Breast epithelium (tissue), 4 donors: ENCODE measurements around the gene NHLH1. TPM values are rescaled to one million over a fixed set of nuclear protein-coding genes. Genes with fewer than 3 reads are reported as not detected.

Source experiments
- DNase-seq, 2 donors: peaks; one replicate each; pipeline ENCODE4 v3.0.0-alpha.2; 2019; ENCODE audit warnings: low spot score in 2 of 2
- H3K27ac ChIP-seq, 2 donors: fragments of 200-600 bp; sonication (generic) in 1 of 2; one replicate each; pipeline ENCODE4 v1.5.1; 2016 to 2019; ENCODE audit warnings: mild to moderate bottlenecking in 1 of 2
- H3K27me3 ChIP-seq, 2 donors: fragments of 200-600 bp; sonication (generic) in 1 of 2; one replicate each; pipeline versions ENCODE4 v1.5.1 to v1.6.0; 2017 to 2019; ENCODE audit warnings: control low read depth in 1 of 2, mild to moderate bottlenecking in 1 of 2
- H3K36me3 ChIP-seq: fragments of 200-600 bp; one replicate; pipeline ENCODE4 v1.5.1; 2019
- H3K4me1 ChIP-seq, 2 donors: fragments of 200-600 bp; sonication (generic); one replicate each; pipeline ENCODE4 v1.5.1; 2016 to 2019; ENCODE audit warnings: control low read depth in 1 of 2
- H3K4me3 ChIP-seq, 3 donors: fragments of 200-600 bp; sonication (generic); 1 replicate in 2 of 3; 2 replicates in 1 of 3; pipeline ENCODE4 v1.5.1; 2016 to 2019; ENCODE audit warnings: mild to moderate bottlenecking in 3 of 3, moderate library complexity in 2 of 3
- H3K9me3 ChIP-seq, 2 donors: fragments of 200-600 bp; sonication (generic) in 1 of 2; one replicate each; pipeline ENCODE4 v1.5.1; 2016 to 2019; ENCODE audit warnings: control low read depth in 1 of 2
- CTCF ChIP-seq, 3 donors: fragments of 450-650 bp; IDR thresholded peaks; one replicate each; pipeline ENCODE4 v1.5.1; 2016 to 2017; ENCODE audit warnings: antibody characterized with exemption in 3 of 3, mild to moderate bottlenecking in 3 of 3, moderate library complexity in 3 of 3
- POLR2A ChIP-seq: fragments of 450-650 bp; IDR thresholded peaks from one replicate; pipeline ENCODE4 v1.6.1; 2016; ENCODE audit warnings: antibody characterized with exemption, mild to moderate bottlenecking, moderate library complexity
- POLR2AphosphoS5 ChIP-seq, 3 donors: sonication (generic); formaldehyde crosslinking; IDR thresholded peaks; one replicate each; pipeline ENCODE4 v1.6.1; 2017; ENCODE audit warnings: antibody characterized with exemption in 3 of 3
- intact Hi-C: fragments of 100-400 bp; cut with DNase I; formaldehyde crosslinking; loops from one replicate; pipeline ENCODE4 v1.15.1; 2023; ENCODE audit warnings: low total_unique reads
- total RNA-seq, 3 donors: library from RNA; depleted of rRNA; stranded (reverse); fragments of >200 nt; gene quantifications; one replicate each; pipeline ENCODE4 v1.1.0, GENCODE V29; 2016

NHLH1 gene
- total RNA-seq, 3 donors from 2014 or later = 0.15 TPM; not detected in 2

DNA sequence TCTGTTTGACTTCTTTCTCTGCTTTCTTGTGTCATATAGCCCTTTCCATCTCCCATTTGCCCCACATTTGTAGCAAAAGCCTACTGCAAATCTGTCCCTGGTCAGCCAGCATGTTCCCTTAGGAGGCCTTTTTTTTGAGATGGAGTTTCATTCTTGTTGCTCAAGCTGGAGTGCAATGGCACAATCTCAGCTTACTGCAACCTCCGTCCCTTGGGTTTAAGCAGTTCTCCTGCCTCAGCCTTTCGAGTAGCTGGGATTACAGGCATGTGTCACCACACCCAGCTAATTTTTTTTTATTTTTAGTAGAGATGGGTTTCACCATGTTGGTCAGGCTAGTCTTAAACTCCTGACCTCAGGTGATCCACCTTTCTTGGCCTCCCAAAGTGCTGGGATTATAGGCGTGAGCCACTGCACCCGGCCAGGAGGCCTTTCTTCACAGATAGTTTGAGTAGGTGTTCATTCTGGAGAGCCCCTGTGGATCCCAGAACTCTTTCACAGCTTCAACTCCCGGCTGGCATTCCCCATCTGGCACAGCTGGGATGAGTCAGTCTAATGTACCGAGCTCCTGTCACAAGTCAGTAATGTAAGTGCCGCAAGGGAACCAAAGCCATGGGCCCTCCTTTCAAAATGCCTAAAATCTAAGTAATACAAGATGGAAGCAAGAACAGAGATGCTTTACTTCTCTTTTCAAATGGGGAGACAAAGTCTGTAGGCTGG is 9.4 kb upstream of the NHLH1 start:
- Histone ChIP-seq H3K36me3 (peaks cover 37% of the 10 kb centered on the region), H3K27ac (no peak overlapping the region), H3K9me3 (no peaks in the 10 kb centered on the region), H3K4me1 (no peaks in the 10 kb centered on the region), H3K4me3 (no peak overlapping the region), H3K27me3 (no peaks in the 10 kb centered on the region)
- no peak for DNase-seq
- no peak for TF ChIP-seq POLR2AphosphoS5 (IDR thresholded peaks at IDR 0.05)
- TF ChIP-seq POLR2A = no peak
- no peak for TF ChIP-seq CTCF (IDR thresholded peaks at IDR 0.05)
- intact Hi-C loops = no loop called here

DNA sequence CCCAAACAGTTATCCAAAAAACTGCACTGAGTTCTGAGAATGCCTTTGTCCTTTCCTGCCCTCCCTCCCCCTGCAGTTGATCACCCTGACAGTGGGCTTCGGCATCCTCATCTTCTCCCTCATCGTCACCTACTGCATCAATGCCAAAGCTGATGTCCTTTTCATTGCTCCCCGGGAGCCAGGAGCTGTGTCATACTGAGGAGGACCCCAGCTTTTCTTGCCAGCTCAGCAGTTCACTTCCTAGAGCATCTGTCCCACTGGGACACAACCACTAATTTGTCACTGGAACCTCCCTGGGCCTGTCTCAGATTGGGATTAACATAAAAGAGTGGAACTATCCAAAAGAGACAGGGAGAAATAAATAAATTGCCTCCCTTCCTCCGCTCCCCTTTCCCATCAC is 8.8 kb upstream of the NHLH1 start:
- no peak for DNase-seq
- no peaks in the 10 kb centered on the region for H3K9me3 ChIP-seq
- intact Hi-C loops = no loop called here
- no peak overlapping the region for H3K4me3 ChIP-seq
- no peak for TF ChIP-seq POLR2AphosphoS5 (IDR thresholded peaks at IDR 0.05)
- TF ChIP-seq CTCF (IDR thresholded peaks at IDR 0.05) = no peak
- TF ChIP-seq POLR2A = no peak
- H3K4me1 ChIP-seq = no peaks in the 10 kb centered on the region
- H3K27ac ChIP-seq = no peak overlapping the region
- H3K36me3 ChIP-seq = peaks cover 37% of the 10 kb centered on the region
- no peaks in the 10 kb centered on the region for H3K27me3 ChIP-seq

GRCh38 chr1:160359559-160360226 is 7.2 kb upstream of the NHLH1 start:
- intact Hi-C loops = no loop called here
- no peak overlapping the region for H3K4me3 ChIP-seq
- no peaks in the 10 kb centered on the region for H3K9me3 ChIP-seq
- H3K4me1 ChIP-seq = no peaks in the 10 kb centered on the region
- no peaks in the 10 kb centered on the region for H3K27me3 ChIP-seq
- no peak for DNase-seq
- peaks cover 27% of the 10 kb centered on the region for H3K36me3 ChIP-seq
- H3K27ac ChIP-seq = no peak overlapping the region
- no peak for TF ChIP-seq POLR2AphosphoS5 (IDR thresholded peaks at IDR 0.05)
- no peak for TF ChIP-seq CTCF (IDR thresholded peaks at IDR 0.05)
- no peak for TF ChIP-seq POLR2A

GRCh38 chr1:160360227-160360695 is 6.6 kb upstream of the NHLH1 start:
- intact Hi-C loops = no loop called here
- H3K4me1 ChIP-seq = no peaks in the 10 kb centered on the region
- no peaks in the 10 kb centered on the region for H3K9me3 ChIP-seq
- H3K36me3 ChIP-seq = peaks cover 21% of the 10 kb centered on the region
- no peak for DNase-seq
- no peak overlapping the region for H3K27ac ChIP-seq
- H3K4me3 ChIP-seq = no peak overlapping the region
- H3K27me3 ChIP-seq = no peaks in the 10 kb centered on the region
- no peak for TF ChIP-seq POLR2A
- no peak for TF ChIP-seq CTCF (IDR thresholded peaks at IDR 0.05)
- no peak for TF ChIP-seq POLR2AphosphoS5 (IDR thresholded peaks at IDR 0.05)

DNA sequence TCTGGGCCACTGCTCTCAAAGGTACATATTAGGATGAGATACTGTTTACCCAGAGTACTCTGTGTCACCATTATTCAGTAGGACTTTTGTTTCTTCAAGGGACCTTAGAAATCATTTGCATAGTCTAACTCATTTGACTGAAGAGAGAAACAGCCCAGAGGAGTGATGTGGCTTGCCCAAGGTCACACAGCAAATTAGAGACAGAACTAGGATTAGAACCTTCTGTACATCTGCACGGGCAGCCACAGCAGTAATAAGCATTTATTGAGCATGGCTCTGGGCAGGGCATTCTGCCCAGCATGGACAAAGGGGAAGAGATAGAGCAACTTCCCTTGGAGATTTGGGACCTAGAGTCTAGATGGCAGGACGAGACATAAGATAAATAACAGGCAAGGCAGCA is 5.7 kb upstream of the NHLH1 start:
- no peak for DNase-seq
- intact Hi-C loops = no loop called here
- Histone ChIP-seq H3K4me1 (no peaks in the 10 kb centered on the region), H3K27ac (no peak overlapping the region), H3K36me3 (peaks cover 12% of the 10 kb centered on the region), H3K27me3 (no peaks in the 10 kb centered on the region), H3K9me3 (no peaks in the 10 kb centered on the region), H3K4me3 (no peak overlapping the region)
- TF ChIP-seq POLR2A (no peak), POLR2AphosphoS5 (IDR thresholded peaks at IDR 0.05) (no peak), CTCF (IDR thresholded peaks at IDR 0.05) (no peak)
